ENCODE measurements around the gene DNMT3A. TPM values are rescaled to one million over a fixed set of nuclear protein-coding genes. Genes with fewer than 3 reads are reported as not detected.

The DNMT3A gene
- total and polyA plus RNA-seq, 8 donors: 3.4 to 47.4 (median 15.8) TPM

DNA sequence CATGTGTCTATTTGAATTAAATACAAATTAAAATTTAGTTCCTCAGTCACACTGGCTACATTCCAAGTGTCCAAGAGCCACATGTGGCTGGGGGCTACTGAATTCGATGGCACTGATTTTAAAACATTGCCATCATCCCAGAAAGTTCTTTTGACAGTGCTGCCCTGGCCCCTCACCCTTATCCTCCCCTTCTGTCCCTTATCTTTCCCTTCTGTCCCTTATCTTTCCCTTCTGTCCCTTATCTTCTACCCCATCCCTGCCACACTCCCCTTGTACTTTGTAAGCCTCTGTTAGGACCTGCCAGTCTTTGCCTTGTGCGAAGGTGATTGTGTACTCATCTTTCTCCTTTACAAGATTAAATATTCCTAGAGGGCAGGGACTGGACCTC lies 85.2 kb downstream of the DNMT3A start:
- Histone ChIP-seq H3K4me1 (peaks cover 23 to 50% (median 31%) of the 10 kb centered on the region in 4 donors), H3K27me3 (no peaks in the 10 kb centered on the region), H3K4me3 (no peak overlapping the region), H3K36me3 (peaks cover 5 to 50% (median 25%) of the 10 kb centered on the region in 4 donors), H3K9me3 (no peaks in the 10 kb centered on the region), H3K27ac (peak overlapping the region in 3 of 5 donors; percentile 1 to 80 (median 29))
- TF ChIP-seq POLR2AphosphoS5 (IDR thresholded peaks at IDR 0.05): no peak
- TF ChIP-seq CTCF (IDR thresholded peaks at IDR 0.05): no peak
- no peak for TF ChIP-seq POLR2A (IDR thresholded peaks at IDR 0.05)
- TF ChIP-seq EP300 (IDR thresholded peaks at IDR 0.05): no peak
- 58 to 71% (median 63%) methylated on average over 2 of the region's 2 CpGs for WGBS, 5 donors
- intact Hi-C loops (cut with DNase I; ENCODE audit: low total_unique reads): no loop called here
- DNase-seq: no peak

- intact Hi-C loops (cut with DNase I; ENCODE audit: low total_unique reads): no loop called here
- Histone ChIP-seq H3K9me3 (no peaks in the 10 kb centered on the region), H3K27me3 (no peaks in the 10 kb centered on the region), H3K4me3 (no peak overlapping the region), H3K36me3 (peaks cover 5 to 50% (median 25%) of the 10 kb centered on the region in 4 donors), H3K4me1 (peaks cover 29 to 56% (median 36%) of the 10 kb centered on the region in 4 donors), H3K27ac (peak overlapping the region in 3 of 5 donors; percentile 1 to 80 (median 29))
- 90 to 96% (median 95%) methylated on average over 14 to 15 of the region's 15 CpGs for WGBS, 5 donors
- DNase-seq: no peak
- TF ChIP-seq POLR2A (IDR thresholded peaks at IDR 0.05) (no peak), POLR2AphosphoS5 (IDR thresholded peaks at IDR 0.05) (no peak), CTCF (IDR thresholded peaks at IDR 0.05) (no peak), EP300 (IDR thresholded peaks at IDR 0.05) (no peak)
These were observed 85.8 kb downstream of the DNMT3A start for GRCh38 chr2:25255745-25256487.

DNA sequence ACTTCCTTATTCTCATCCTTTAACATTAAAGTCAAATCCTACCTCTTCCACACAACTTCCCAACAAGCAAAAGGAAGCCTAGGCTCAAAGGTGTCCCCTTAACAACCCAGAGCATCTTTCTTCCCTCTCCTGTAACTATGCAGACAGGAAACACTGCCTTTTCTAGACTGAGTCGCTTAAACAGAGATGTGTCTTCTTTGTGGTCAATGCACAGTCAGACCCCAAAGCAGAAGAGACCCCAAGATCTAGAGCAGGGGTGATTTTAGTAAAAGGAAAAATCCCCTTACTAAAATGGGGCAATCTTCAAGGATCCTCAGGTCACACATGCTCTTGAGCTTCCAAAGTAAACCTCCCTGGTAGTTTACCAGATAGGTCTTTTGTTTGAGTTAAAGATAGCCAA lies 86.8 kb downstream of the DNMT3A start:
- TF ChIP-seq EP300 (IDR thresholded peaks at IDR 0.05): no peak
- 60 to 90% (median 81%) methylated on average over 1 of the region's 1 CpG for WGBS, 5 donors
- peaks cover 4 to 41% (median 19%) of the 10 kb centered on the region in 4 donors for H3K36me3 ChIP-seq
- no peaks in the 10 kb centered on the region for H3K9me3 ChIP-seq
- H3K4me3 ChIP-seq: no peak overlapping the region
- H3K4me1 ChIP-seq: peaks cover 29 to 65% (median 43%) of the 10 kb centered on the region in 4 donors
- DNase-seq: no peak
- intact Hi-C loops (cut with DNase I; ENCODE audit: low total_unique reads): no loop called here
- no peaks in the 10 kb centered on the region for H3K27me3 ChIP-seq
- no peak overlapping the region for H3K27ac ChIP-seq

DNA sequence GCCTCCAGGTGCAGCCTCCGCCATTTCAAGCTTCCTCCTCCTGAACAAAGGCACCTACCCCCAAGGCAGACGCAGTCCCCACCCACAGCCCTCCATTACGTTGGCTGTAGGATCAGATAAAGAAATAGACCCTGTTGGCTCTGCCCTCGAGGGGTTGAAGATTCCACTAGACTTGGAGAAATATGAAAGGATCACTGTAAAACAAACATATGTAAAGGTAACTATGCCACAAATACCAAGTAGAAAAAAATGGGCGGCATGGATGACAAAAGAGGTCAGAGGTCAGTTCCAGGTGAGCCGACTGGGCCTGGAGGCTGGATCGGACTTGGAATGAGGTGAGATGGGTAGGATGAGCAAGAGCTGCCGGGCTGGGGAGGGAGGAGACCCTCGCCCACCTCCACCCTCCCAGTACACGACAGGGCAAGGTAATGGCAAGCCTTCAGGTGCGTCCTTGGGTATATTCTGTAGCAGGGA lies 88.5 kb downstream of the DNMT3A start:
- TF ChIP-seq POLR2A (IDR thresholded peaks at IDR 0.05) (no peak), EP300 (IDR thresholded peaks at IDR 0.05) (no peak), POLR2AphosphoS5 (IDR thresholded peaks at IDR 0.05) (no peak), CTCF (IDR thresholded peaks at IDR 0.05) (no peak)
- intact Hi-C loops (cut with DNase I; ENCODE audit: low total_unique reads): no loop called here
- Histone ChIP-seq H3K9me3 (no peaks in the 10 kb centered on the region), H3K27ac (peak overlapping the region; percentile 72 to 90 (median 85)), H3K4me1 (peaks cover 29 to 53% (median 43%) of the 10 kb centered on the region in 4 donors), H3K27me3 (no peaks in the 10 kb centered on the region), H3K36me3 (peaks cover 0 to 26% (median 7%) of the 10 kb centered on the region in 4 donors), H3K4me3 (peak overlapping the region; percentile 62 to 71 (median 70))
- no peak for DNase-seq
- 70 to 76% (median 73%) methylated on average over 11 of the region's 11 CpGs for WGBS, 5 donors

All from stomach (tissue), 9 donors.